Fibroblast of pulmonary artery (primary cell): Measurements from ENCODE around the gene PRCC.
A peak's percentile ranks its signal among the peaks of the same experiment; 100 is the strongest.

ENCODE experiments used
- DNase-seq: peaks from one replicate; pipeline ENCODE4 v3.0.0-alpha.2; 2010; ENCODE audit warnings: low read depth
- H3K4me3 ChIP-seq: replicated peaks from 2 replicates; pipeline ENCODE4 v1.5.1; 2011; ENCODE audit warnings: low read depth, mild to moderate bottlenecking, control low read depth, low read length, moderate library complexity
- TF ChIP-seq, protein P1 (sequence below): IDR thresholded peaks from 2 replicates; pipeline ENCODE4 v1.5.1; 2011; ENCODE audit warnings: mild to moderate bottlenecking, control low read depth, low read length, inconsistent platforms; ENCODE audit errors: missing control alignments

The PRCC gene

DNA sequence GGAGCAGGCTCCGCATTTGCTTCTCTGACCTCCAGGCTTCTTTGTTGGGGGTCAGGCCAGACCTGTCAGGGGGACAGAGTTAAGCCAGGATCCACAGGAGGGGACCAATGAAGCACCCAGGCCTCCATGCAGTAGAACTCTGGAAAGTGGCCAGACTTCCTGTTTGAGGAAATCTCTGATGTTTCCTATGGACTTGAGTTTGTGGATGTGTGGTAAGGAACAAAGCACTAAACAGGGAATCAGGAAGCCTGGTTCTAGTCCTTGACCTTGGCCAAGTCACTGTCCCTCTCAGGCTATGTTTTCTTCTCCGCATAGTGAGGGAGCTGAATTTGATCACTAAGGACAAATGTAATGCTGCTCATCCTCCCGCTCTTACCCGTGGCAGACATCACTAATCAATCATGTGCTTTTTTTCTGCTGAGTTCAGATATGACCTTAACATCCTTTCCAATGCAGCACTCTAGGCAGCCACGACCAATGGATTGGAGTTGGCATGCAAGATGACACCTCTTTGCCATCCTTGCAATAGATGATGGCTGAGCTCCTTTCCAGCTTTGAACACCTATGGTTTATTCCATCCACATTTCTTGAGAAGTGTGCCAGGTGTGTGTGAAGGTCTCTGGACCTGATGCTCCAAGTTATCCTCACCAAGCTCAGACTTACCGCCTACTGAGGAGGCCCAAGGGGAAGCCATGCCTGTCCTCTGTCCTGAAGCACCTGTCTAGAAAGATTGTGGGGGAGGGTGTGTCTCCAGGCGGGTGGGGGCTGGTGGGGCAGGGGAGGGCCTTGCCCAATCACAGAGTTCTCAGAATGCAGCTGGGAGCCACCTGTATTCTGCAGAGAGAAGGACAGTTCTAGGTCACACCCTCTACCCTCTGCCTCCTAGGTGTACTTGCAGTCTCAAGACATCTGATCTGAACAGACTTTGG is 39.4 kb downstream of the PRCC start:
- H3K4me3 ChIP-seq: no peak overlapping the region
- TF ChIP-seq, protein P1, sequence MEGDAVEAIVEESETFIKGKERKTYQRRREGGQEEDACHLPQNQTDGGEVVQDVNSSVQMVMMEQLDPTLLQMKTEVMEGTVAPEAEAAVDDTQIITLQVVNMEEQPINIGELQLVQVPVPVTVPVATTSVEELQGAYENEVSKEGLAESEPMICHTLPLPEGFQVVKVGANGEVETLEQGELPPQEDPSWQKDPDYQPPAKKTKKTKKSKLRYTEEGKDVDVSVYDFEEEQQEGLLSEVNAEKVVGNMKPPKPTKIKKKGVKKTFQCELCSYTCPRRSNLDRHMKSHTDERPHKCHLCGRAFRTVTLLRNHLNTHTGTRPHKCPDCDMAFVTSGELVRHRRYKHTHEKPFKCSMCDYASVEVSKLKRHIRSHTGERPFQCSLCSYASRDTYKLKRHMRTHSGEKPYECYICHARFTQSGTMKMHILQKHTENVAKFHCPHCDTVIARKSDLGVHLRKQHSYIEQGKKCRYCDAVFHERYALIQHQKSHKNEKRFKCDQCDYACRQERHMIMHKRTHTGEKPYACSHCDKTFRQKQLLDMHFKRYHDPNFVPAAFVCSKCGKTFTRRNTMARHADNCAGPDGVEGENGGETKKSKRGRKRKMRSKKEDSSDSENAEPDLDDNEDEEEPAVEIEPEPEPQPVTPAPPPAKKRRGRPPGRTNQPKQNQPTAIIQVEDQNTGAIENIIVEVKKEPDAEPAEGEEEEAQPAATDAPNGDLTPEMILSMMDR: no peak
- DNase-seq: peak; percentile 33

DNA sequence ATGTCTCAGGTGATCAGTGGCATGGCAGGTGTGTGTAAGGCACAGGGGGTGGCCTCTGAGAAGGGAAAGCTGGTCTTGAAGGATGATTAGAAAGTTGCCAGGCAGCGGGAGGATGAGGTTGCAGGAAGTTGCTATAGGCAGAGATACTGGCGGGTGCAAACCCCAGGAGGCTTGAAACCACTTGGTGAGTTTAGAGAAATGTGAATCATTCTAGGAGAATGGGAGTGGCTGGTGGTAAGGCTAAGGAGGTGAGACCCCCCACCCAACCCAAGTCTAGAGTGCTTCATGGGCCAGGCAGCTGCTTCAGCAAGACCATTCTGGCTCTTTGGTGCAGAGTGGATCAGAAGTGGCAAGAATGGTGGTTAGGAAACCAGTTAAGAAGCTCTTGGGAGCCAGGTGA is 40.3 kb downstream of the PRCC start:
- TF ChIP-seq, protein P1: no peak
- no peak for DNase-seq
- H3K4me3 ChIP-seq: no peak overlapping the region

DNA sequence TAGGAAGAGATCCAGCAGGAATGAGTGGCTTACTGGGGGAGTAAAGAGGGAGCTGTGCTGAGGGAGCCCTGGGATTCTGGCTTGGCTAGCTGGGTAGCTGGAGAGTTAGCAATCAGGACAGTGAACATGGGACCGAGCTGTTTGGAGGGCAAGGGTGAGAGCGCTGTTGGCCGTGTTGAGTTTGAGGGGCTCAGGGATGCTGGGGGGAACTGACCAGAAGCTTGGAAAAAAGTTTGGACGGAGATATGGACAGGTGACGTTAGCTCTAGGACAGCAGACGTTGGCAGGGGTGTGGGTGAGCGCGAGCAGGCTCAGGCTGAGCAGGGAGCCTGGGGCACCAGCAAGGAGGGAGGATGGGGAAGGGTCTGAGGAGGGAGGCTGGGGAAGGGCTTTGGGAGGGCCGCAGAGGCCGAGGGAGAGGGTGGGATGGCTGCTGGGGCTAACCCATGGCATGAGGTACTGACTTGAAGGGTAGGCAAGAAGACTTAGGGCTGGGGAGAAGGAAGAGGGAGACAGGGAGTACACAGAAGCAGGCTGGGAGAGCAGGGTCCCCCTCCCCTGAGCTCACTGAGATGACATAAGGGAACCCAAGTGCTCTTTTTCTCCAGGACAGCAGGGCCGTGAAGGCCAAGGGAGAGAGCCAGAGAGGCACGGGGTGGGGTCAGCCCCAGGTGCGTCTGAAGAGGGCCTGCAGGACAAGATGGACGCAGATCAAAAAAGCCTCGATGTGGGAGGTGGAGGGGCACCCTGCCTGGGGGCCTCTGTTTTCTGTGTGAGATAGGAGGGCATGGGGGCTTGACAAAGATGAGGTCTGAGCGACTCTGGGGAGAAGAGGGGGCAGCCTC is 41.1 kb downstream of the PRCC start:
- DNase-seq: no peak
- no peak overlapping the region for H3K4me3 ChIP-seq
- TF ChIP-seq, protein P1: no peak

DNA sequence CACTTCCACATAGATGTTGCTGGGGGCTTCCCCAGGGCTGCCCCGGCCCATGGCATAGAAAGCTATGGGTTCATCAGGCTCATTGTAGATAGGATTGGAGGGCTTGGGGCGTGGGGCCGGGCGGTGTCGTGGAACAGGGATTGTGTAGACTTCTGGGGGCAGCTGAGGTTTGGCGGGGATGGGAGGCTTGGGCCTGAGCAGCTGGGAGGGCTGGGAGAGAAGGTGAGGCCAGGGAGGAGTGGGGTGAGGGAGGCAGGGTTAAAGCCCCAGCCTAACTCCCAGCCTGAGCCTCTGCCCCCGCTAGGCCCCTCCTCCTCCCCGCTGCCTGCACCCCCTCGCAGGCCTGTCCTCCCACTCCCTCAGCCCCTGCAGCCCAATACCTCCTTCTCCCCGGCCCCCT is 41.9 kb downstream of the PRCC start:
- TF ChIP-seq, protein P1: no peak
- no peak for DNase-seq
- no peak overlapping the region for H3K4me3 ChIP-seq

DNA sequence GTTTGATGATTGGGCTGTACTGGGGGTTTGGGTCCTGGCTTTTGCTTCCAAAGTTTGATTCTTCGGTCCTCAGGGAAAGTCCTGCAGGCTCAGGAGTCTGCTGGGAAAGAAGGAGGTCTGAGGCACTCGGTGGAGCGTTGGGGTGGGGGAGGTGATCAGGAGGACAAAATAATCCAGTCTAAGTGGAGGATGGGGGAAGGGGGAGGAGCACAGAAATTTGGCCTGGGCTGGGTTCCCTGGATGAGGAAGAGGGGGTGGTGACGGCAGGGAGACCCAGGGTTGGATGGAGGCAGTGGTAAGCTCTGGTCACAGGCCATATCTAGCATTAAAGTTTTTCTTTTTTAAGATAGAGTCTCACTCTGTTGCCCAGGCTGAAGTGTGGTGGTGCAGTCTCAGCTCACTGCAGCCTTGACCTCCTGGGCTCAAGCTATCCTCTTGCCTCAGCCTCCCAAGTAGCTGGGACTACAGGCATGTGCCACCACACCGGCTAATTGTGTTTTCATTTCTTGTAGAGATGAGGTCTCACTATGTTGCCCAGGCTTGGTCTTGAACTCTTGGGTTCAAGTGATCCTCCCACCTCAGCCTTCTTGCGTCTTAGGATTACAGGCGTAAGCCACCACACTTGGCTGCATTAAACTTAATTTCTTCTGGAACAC is 42.5 kb downstream of the PRCC start:
- no peak for DNase-seq
- H3K4me3 ChIP-seq: no peak overlapping the region

DNA sequence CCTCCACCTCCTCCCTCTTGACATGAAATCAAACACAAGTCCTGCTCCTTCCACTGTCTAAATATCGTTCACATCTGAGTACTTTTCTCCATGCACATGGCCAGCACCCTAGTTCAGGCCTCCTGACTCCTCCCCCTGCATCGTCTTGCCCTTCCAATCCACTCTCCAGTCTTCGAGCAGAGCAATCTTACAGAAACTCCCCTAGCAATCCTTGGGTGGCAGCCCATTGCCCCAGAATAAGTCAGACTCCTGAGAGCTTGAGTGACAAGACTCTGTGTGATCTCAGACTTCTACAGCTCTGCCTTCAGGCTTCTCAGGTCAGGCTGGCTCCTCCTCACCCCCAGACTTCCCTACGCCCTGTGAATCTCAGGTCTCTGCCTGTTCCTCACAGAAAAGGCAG is 43.8 kb downstream of the PRCC start:
- TF ChIP-seq, protein P1: no peak
- DNase-seq: no peak
- H3K4me3 ChIP-seq: no peak overlapping the region

More for the DNA sequence above, 42.5 kb downstream of the PRCC start:
- TF ChIP-seq, protein P1: no peak
